Measurements from ENCODE around the gene COX20. TPM values are rescaled to one million over a fixed set of nuclear protein-coding genes. Genes with fewer than 3 reads are reported as not detected.

The COX20 gene
- total RNA-seq, 1 donor from 2014 or later: 24.0 TPM

DNA sequence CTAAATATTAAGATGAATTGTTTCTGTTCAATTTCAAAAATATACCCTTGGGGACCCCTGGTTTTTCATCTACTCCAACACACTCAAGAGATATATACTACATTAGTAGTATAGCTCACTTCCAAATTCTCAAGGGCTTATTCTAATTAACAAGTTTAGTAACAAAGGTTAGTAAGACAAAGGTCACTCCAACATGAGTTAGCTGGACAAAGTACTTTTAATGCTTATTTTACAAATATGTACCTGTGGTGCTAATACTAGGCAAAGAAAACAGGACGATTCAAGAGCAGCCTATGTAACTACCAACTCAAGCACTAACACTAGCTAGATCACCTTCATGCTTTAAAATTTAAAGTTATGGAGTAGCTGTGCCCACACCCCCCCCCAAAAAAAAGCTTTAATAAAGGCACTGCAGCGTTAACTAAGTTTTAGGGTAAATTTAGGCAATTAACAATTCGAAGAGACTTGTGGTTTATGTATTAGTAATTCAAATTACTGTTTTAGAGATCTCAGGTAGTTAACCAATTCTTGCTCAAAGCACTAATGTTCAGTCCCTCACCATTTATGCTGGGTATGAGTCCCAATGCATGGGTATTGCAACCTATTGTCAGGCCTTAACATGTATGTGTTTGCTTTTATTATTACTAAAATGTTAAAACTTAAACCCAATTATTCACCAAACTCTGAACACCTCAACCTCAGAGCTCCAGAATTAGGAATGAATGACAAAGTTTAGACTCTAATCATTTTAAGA is 14.8 kb downstream of the COX20 start:
- peaks cover 28% of the 10 kb centered on the region for H3K36me3 Mint-ChIP-seq (ENCODE audit: low read depth)
- H3K9me3 Mint-ChIP-seq: no peaks in the 10 kb centered on the region
- no peaks in the 10 kb centered on the region for H3K27me3 Mint-ChIP-seq (ENCODE audit: low read depth)
- no peak overlapping the region for H3K27ac Mint-ChIP-seq (ENCODE audit: unreplicated experiment)
- no peak for DNase-seq (ENCODE audit: low read depth, low spot score)
- H3K4me1 Mint-ChIP-seq: peaks cover 9% of the 10 kb centered on the region
- TF ChIP-seq, protein P1, sequence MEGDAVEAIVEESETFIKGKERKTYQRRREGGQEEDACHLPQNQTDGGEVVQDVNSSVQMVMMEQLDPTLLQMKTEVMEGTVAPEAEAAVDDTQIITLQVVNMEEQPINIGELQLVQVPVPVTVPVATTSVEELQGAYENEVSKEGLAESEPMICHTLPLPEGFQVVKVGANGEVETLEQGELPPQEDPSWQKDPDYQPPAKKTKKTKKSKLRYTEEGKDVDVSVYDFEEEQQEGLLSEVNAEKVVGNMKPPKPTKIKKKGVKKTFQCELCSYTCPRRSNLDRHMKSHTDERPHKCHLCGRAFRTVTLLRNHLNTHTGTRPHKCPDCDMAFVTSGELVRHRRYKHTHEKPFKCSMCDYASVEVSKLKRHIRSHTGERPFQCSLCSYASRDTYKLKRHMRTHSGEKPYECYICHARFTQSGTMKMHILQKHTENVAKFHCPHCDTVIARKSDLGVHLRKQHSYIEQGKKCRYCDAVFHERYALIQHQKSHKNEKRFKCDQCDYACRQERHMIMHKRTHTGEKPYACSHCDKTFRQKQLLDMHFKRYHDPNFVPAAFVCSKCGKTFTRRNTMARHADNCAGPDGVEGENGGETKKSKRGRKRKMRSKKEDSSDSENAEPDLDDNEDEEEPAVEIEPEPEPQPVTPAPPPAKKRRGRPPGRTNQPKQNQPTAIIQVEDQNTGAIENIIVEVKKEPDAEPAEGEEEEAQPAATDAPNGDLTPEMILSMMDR (conservative IDR thresholded peaks at IDR 0.05): no peak
- no peak overlapping the region for H3K4me3 Mint-ChIP-seq

DNA sequence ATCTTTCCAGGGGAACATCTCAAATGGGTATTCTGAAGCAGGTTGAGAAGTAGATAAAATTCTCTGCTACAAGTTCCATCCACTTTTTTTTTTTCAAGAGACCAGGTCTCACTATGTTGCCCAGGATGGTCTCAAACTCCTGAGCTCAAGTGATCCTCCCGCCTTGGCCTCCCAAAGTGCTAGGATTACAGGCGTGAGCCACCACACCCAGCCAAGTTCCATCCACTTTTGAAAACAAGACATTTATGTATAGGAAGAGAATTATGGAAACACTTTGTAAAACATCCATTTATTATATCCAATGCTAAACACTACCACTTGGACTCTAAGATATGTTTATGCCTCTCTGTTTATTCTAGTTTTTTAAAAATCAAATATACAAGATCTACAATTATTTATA is 15.4 kb downstream of the COX20 start:
- Mint-ChIP-seq H3K4me1 (peaks cover 15% of the 10 kb centered on the region), H3K27me3 (ENCODE audit: low read depth) (no peaks in the 10 kb centered on the region), H3K9me3 (no peaks in the 10 kb centered on the region), H3K27ac (ENCODE audit: unreplicated experiment) (no peak overlapping the region), H3K36me3 (ENCODE audit: low read depth) (peaks cover 31% of the 10 kb centered on the region), H3K4me3 (no peak overlapping the region)
- TF ChIP-seq, protein P1 (conservative IDR thresholded peaks at IDR 0.05): no peak
- no peak for DNase-seq (ENCODE audit: low read depth, low spot score)

DNA sequence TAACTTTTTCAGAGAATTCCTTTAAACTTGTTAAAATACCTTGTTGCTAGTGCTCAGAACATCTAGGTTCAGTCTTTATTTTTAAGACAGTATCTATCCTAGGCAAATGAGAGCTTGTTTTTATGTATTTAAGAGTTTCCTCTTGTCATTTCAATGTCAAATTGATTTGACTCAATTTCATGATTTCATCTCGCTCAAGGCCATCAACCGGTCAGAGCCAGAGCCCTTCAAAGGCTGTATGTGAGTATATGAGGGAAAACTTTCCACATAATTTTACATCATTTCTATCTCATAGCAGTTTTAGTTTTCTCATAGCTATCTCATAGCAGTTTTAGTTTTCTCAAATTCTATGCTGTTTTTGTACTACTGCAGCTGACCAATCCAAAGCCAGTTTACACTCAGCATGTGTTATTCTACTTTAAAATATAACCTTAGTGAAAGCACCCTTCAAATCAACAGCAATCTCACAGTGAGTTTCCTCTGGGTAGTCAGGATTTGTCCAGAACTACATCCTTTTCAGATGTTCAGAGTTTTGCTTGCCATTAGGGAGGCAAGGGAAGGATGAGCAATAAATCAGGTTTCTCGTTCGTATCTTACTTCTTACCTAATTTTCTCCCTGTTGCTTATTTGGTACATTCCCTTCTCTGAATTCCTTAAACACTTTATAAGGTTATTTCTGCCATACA is 16.2 kb downstream of the COX20 start:
- Mint-ChIP-seq H3K27me3 (ENCODE audit: low read depth) (no peaks in the 10 kb centered on the region), H3K4me3 (no peak overlapping the region), H3K36me3 (ENCODE audit: low read depth) (peaks cover 33% of the 10 kb centered on the region), H3K27ac (ENCODE audit: unreplicated experiment) (no peak overlapping the region), H3K9me3 (no peaks in the 10 kb centered on the region), H3K4me1 (peaks cover 21% of the 10 kb centered on the region)
- TF ChIP-seq, protein P1 (conservative IDR thresholded peaks at IDR 0.05): no peak
- no peak for DNase-seq (ENCODE audit: low read depth, low spot score)

DNA sequence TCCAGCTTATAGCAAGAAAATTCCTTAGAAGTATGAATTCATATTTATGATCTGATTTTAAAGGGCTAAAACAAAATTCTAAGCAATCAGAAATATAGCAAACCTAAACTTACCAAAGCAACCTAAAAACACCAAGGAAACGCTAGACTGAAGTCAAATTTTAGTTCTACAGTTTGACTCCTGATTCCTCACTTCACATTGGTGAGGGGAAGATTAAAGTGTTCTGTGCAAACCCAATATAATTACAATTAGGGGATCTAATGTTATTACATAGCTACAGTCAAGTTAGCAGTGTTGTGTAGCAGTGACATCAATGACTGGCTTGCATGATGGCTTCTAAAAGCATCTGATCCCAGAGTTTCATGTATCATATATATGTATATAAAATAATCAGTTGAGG is 17.2 kb downstream of the COX20 start:
- peaks cover 28% of the 10 kb centered on the region for H3K4me1 Mint-ChIP-seq
- H3K4me3 Mint-ChIP-seq: no peak overlapping the region
- no peaks in the 10 kb centered on the region for H3K27me3 Mint-ChIP-seq (ENCODE audit: low read depth)
- DNase-seq (ENCODE audit: low read depth, low spot score): no peak
- TF ChIP-seq, protein P1 (conservative IDR thresholded peaks at IDR 0.05): no peak
- H3K27ac Mint-ChIP-seq (ENCODE audit: unreplicated experiment): no peak overlapping the region
- H3K36me3 Mint-ChIP-seq (ENCODE audit: low read depth): peaks cover 34% of the 10 kb centered on the region
- H3K9me3 Mint-ChIP-seq: no peaks in the 10 kb centered on the region

DNA sequence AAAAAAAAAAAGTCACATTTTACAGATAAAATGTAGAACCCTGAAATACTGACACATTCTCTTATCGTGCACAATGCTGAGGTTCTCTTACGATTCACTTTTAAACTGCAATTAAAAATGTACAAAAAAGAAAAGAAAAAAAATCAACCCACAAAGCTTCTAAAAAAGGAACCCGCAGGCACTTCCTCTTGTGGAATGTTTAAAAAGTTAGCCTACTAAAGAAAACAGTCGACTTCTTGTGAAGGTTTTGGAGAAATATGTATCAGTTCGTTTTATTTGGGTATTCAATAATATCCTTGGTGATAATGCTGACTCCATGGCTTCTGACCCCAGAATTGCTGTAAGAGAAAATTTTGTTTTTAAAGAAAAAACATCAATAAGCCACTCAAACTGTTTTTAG is 18.7 kb downstream of the COX20 start:
- peaks cover 43% of the 10 kb centered on the region for H3K36me3 Mint-ChIP-seq (ENCODE audit: low read depth)
- no peaks in the 10 kb centered on the region for H3K9me3 Mint-ChIP-seq
- no peaks in the 10 kb centered on the region for H3K27me3 Mint-ChIP-seq (ENCODE audit: low read depth)
- TF ChIP-seq, protein P1 (conservative IDR thresholded peaks at IDR 0.05): no peak
- peaks cover 39% of the 10 kb centered on the region for H3K4me1 Mint-ChIP-seq
- no peak overlapping the region for H3K27ac Mint-ChIP-seq (ENCODE audit: unreplicated experiment)
- DNase-seq (ENCODE audit: low read depth, low spot score): no peak
- no peak overlapping the region for H3K4me3 Mint-ChIP-seq

Measured in neural crest cell (in vitro differentiated cells).